ENCODE measurements around the gene A2ML1.
"Not testable (repeated sequence)": the region's sequence is repeated elsewhere in the genome, so short reads cannot be mapped to it uniquely, and the experiment has no call there.

The A2ML1 gene

DNA sequence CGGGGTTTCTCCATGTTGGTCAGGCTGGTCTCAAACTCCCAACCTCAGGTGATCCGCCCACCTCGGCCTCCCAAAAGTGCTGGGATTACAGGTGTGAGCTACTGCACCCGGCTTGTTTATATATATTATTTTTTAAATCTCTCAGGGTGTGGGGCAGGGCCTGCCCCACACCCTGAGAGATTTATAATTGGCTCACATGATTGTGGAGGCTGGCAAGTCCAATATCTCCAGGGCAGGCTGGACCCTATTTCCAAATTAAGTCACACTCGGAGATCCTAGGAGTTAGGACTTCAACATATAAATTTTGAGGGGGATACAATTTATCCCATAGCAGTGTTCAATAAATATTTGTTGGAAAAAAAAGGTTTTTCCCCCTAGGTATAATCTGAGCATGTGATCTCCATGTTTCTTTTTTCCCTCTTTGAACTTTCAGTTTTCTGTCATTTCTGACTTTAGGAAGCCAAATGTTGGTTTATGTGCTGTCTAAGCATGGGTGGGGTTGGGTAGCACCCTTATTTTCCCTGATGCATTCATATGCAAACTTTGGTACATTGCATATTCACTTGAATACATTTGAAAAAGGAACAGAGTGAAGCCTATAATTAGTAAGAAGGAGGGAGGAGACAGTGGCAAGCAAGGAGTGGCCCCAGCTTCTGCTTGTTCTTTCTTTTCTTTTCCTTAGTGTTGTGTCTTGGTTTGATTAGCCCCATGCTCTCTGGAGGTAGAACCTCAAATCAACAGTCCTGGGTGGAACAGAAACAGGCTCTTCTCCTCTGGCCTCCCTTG, 8.7 kb upstream of the A2ML1 start:
- H3K4me3 ChIP-seq (ENCODE audit: low read length) = no peak overlapping the region
- DNase-seq (ENCODE audit: low read depth) = no peak
- TF ChIP-seq, protein P1, sequence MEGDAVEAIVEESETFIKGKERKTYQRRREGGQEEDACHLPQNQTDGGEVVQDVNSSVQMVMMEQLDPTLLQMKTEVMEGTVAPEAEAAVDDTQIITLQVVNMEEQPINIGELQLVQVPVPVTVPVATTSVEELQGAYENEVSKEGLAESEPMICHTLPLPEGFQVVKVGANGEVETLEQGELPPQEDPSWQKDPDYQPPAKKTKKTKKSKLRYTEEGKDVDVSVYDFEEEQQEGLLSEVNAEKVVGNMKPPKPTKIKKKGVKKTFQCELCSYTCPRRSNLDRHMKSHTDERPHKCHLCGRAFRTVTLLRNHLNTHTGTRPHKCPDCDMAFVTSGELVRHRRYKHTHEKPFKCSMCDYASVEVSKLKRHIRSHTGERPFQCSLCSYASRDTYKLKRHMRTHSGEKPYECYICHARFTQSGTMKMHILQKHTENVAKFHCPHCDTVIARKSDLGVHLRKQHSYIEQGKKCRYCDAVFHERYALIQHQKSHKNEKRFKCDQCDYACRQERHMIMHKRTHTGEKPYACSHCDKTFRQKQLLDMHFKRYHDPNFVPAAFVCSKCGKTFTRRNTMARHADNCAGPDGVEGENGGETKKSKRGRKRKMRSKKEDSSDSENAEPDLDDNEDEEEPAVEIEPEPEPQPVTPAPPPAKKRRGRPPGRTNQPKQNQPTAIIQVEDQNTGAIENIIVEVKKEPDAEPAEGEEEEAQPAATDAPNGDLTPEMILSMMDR (conservative IDR thresholded peaks at IDR 0.05; ENCODE audit: low read depth, low read length) = no peak

DNA sequence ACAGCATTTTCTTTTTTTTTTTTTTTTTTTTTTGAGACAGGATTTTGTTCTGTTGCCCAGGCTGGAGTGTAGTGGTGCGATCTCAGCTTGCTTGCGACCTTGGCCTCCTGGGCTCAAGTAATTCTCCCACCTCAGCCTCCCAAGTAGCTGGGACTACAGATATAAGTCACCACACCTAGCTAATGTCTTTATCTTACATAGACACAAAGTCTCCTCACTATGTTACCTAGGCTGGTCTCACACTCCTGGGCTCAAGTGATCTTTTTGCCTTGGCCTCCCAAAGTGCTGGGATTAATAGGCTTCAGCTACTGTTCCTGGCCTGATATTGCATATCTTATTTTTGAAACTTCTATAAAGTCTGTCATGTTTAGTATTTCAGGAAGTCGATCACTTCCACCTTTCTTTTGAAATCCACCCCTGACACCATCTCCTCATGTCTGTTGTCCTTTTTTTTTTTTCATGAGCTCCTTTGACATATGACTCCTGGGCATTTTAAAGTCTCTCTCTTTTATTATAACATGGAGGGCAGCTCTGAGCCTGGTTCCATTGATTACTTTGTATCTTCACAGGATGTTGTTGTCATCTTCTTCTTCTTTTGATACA, 5.9 kb upstream of the A2ML1 start:
- no peak overlapping the region for H3K4me3 ChIP-seq (ENCODE audit: low read length)
- no peak for DNase-seq (ENCODE audit: low read depth)
- TF ChIP-seq, protein P1 (conservative IDR thresholded peaks at IDR 0.05; ENCODE audit: low read depth, low read length) = no peak

DNA sequence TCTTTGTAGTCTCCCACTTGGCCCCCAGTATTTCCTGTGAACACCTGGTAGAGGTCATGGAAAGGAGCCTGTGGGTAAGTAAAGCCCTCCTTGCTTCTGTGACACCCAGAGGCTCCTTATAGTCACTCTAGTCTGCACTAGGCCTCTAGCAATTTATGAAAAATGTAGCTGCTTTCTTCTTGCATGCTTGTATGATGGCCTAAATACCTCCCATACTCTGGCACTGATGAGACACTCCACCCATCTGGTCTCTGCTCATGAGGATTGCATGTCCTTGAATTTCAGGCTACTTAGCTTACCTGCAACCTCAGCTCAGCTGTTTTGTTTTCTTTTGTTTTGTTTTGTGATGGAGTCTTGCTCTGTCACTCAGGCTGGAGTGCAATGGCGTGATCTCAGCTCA, 4.6 kb upstream of the A2ML1 start:
- no peak overlapping the region for H3K4me3 ChIP-seq (ENCODE audit: low read length)
- TF ChIP-seq, protein P1 (conservative IDR thresholded peaks at IDR 0.05; ENCODE audit: low read depth, low read length) = no peak
- no peak for DNase-seq (ENCODE audit: low read depth)

DNA sequence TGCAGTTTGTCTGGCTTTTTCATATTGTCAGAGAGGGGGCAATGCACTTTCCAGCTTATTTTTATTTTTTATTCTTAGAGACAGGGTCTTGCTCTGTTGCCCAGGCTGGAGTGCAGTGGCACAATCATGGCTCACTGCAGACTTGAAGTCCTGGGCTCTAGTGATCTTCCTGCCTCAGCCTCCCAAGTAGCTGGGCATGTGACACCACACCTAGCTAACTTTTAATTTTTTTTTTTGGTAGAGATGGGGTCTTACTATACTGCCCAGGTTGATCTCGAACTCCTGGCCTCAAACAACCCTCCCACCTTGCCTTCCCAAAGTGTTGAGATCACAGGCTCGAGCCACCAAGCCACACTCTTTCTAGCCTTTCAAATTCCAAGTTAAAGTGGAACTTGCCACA, 3.9 kb upstream of the A2ML1 start:
- TF ChIP-seq, protein P1 (conservative IDR thresholded peaks at IDR 0.05; ENCODE audit: low read depth, low read length) = no peak
- no peak overlapping the region for H3K4me3 ChIP-seq (ENCODE audit: low read length)
- DNase-seq (ENCODE audit: low read depth) = no peak

DNA sequence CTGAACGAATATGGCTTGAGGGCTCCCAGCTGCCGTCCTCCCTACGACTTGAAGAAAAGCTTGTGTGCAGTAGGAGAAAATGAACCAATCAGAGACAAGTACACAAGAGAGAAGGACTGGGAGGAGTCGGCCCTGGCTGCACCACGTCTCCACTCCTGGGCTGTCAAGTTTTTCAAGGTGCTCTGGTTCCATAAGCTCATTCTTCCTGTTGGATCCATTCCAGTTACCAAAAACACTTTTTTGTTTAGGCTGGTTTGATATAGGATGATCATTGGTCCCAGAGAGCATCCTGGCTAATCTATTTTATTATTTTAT, 2.8 kb upstream of the A2ML1 start:
- H3K4me3 ChIP-seq (ENCODE audit: low read length) = no peak overlapping the region
- DNase-seq (ENCODE audit: low read depth) = no peak
- TF ChIP-seq, protein P1 (conservative IDR thresholded peaks at IDR 0.05; ENCODE audit: low read depth, low read length) = no peak

DNA sequence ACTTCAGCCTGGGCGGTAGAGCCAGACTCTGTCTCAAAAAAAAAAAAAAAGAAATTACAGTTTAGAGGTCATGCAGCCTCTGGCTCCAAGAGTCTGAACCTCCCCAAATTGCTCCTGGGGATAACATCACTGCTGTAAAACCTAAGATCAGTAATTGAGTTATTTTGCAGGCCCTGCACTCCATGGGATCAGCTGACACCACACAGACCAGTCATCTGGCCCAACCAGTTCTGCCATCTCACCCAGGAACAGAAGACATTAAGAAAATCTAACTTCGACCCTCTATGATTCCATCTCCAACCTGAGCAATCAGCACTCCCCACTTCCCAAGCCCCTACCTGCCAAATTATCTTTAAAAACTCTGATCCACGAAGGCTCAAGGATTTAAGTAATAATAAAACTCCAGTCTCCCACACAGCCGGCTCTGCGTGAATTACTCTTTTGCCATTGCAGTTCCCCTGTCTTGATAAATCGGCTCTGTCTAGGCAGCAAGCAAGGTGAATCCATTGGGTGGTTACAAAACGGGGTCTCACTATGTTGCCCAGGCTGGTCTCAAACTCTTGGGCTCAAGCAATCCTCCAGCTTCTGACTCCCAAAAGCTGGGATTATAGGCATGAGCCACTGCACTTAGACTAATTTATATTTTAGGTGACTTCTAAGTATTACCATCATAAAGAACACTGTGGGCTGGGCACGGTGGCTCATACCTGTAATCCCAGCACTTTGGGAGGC, 1.6 kb upstream of the A2ML1 start:
- not testable (repeated sequence) for DNase-seq (ENCODE audit: low read depth); H3K4me3 ChIP-seq (ENCODE audit: low read length)

DNA sequence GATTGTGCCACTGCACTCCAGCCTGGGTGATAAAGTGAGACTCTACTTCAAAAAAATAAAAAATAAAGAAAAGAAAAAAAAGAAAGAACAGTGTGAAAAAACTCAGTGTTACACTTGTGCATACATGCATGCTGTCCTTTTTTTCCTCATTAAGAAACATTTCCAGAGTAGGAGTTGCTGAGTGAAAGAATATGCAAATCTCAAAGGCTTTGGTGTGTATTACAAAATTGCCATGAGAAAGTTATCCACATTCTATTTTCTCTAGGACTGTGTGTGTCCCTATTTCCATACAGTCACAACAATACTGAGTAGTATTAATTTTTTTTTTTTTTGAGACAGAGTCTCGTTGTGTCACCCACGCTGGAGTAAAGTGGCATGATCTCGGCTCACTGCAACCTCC, 830 bp upstream of the A2ML1 start:
- H3K4me3 ChIP-seq (ENCODE audit: low read length) = no peak overlapping the region
- no peak for DNase-seq (ENCODE audit: low read depth)
- TF ChIP-seq, protein P1 (conservative IDR thresholded peaks at IDR 0.05; ENCODE audit: low read depth, low read length) = no peak

Data from retinal pigment epithelial cell (primary cell).